HG02885 (cell line): ENCODE data around the gene GRIN2B.

ENCODE experiments used
- ATAC-seq: cut with Tn5 transposase; IDR thresholded peaks from one replicate; pipeline ENCODE4 v1.9.1; 2021; ENCODE audit warnings: mild to moderate bottlenecking; ENCODE audit not compliant: unreplicated experiment, poor library complexity

GRIN2B gene

DNA sequence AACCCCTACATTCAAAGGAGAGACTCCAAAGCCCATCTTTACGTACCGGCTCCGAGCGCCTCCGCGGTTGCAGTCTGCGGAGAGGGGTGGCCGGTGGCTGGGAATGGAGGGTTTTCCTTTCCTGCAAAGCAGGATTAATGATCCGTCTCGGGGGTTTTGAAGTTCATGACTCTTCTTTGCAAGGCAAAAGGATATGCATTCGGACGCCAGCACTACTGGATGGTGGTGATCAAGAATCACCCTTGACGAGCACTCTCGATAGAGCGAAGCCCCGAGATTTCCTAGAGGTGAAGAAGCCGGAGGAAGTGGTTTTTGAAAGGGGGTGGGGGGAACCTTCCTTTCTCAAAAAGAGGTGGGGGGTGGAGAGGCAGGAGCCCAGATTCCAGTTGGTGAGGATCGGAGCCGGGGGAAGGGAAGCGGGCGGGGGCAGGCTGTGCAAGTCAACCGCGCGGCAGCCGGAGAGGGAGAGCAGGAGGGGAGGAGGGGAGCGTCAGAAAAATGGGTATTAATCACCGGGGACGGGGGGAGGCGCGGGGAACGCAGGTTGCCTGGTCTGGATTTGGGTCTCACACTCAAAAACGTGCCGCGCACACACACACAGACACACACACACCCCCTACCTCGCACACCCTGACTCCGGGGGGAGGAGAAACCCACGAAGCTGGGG, at the start of gene GRIN2B:
Gene GRIN2B, minus strand, starts transcription at position 307 of the 667 bp plus-strand sequence. CDS start 115,394 bp downstream, outside the sequence.
- no peak for ATAC-seq

DNA sequence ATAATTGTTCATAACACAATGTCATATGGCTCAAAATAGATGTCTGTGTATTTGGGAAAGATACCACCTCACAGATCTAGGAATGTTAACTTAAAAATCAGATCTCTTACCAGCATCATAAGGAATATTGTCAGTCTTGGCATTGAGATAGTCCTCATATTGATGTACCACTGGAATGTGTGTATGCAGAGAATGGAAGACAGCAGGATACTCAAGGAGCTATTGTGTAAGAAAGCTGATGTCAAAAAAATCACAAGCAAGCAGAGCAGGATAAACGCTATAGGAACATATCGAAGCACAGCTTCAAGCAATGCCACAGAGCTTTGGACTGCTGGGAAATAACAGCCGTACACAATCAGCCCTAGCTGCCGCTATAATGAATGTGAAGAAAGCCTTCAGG, 45.1 kb upstream of the GRIN2B start:
- ATAC-seq: no peak

DNA sequence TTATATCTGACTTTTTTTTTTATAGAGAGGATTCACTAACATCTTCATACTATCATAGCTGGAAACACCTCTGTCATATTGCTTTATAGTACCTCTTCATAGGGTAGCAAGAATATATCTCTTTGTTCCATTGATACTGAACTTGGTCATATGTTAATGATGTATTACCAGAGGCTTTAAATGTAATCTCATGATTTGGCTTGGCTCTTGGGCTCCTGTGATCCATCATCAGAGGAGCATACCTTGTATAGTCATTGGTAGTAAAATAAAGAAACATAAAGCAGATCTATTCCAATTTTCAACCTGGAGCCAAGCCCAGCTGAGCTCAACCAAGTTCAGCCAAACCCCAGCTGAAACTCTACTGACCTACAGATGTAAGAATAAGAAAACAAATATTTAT, 43.2 kb upstream of the GRIN2B start:
- no peak for ATAC-seq

DNA sequence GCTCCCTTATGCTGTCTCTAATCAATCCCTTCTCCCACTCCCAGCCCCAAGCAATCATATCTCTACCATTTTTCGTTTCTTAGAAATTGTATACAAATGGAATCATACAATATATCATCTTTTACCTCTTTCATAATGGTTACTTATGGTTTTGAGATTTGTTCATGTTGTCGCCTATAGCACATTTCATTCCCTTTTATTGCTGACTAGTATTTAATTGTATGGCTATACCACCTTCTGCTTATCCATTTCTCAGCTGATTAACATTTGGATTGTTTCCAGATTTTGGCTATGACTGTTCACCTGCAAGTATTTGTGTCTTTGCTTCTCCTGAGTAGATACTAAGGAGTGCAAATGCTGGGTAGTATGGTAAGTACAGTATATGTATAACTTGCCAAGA, 36.7 kb upstream of the GRIN2B start:
- no peak for ATAC-seq

DNA sequence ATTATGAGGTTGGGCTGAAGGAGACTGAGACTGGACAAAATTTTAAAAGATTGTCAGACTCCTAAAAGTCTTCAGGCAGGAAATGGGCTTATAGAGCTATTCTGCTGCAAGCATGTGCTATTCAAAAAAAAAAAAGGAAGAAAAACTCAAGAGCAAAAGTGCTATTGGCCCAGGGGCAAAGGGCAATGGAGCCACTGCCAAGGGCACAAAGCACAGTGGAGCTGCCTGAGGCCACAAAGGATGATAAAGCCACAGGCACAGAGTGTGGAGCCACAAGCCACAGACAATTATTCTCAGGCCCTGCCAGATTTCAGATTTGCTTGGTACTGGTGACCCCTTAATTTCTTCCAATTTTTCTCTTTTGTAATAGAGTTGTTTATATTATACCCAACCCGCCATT, 29.6 kb upstream of the GRIN2B start:
- ATAC-seq: no peak

DNA sequence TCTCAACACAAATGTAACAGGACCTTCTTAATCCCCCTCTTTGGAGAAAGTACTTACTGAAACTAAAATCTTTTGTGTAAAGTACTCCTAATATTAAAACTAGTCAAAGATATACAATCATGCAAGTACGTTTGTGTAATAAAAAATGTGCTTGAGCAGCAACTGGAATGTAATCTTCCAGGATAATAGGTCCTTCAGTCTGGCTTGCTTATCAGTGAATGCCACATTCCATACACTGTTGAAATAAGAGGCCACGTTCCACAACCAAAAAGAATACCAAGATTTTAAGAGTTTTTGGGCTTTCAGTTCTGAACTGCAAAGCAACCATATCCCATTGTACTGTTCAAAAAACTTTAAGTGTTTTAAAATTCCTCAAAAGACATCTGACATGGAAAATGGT, 26.2 kb upstream of the GRIN2B start:
- ATAC-seq: no peak

DNA sequence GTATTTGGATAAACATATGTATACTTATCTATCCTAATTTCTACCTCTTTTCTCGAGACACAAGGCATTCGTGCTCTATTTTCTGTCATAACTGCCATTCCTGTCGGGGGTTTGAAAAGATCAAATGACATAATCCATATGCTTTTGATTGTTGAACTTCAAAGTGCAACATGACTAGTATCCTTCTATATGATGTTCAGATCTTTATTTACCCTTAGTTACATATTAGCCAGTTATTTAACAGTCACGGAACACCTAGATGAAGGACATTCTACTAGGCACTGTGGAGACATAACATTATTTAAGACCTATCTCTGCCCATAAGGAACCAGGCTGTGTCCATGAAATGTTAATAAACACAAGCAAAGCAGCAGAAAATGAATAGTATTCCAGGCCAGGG, 11.2 kb upstream of the GRIN2B start:
- ATAC-seq: no peak

DNA sequence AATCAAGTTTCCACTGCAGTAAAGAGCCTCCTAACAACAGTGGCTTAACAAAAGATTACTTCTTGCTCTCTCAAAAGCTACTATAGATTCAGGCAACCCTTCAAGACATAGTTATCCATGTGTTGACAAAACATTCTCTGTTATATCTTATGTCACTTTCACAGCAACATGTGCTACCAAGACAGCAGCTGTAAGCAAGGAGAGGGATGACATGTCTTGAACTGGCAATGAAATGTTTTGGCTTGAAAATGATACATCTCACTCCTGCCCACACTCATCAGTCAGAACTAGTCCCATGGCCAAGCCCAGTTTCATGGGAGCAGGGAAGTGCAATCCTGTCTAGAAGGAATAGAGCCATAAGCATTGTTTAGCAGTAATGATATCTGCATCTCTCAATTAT, 10.7 kb upstream of the GRIN2B start:
- ATAC-seq: no peak

DNA sequence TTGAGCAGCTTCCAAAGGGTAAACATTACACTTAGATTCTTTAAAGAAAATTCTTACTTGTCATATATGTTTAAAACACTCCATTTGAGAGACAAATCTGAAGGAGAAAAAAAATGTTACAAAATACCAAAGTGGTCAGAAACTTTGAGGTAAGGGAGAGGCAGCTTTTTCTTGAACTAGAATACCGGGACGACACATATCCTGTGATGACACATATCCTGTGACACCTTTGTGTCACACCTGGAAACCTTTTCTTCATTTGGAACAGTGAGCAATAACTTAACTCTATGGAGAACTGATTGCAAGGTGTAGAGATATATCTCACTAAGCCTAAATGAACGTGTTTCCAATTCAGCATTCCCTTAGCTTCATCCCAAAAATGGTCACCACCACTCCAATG, 4.6 kb upstream of the GRIN2B start:
- ATAC-seq: no peak

DNA sequence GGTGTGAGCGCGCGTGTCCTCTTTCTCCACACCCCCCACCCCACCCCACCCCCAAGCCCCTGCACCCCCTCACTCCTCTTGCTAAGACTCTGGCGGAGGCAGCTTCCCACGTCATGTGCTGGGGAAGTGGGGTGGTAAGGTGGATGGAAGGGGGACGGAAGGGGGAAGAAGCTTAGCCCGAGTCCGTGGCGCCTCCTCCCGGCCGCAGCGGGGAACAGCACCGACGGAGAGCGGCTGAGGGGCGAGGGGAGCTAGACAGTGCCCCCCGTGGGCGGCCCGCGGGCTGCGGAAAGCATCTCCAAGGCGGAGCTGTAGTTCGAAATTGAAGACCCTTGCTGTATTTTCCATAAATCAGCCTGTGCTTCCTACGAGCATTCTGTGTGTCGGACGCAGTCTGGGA, 588 bp upstream of the GRIN2B start:
- ATAC-seq: no peak

DNA sequence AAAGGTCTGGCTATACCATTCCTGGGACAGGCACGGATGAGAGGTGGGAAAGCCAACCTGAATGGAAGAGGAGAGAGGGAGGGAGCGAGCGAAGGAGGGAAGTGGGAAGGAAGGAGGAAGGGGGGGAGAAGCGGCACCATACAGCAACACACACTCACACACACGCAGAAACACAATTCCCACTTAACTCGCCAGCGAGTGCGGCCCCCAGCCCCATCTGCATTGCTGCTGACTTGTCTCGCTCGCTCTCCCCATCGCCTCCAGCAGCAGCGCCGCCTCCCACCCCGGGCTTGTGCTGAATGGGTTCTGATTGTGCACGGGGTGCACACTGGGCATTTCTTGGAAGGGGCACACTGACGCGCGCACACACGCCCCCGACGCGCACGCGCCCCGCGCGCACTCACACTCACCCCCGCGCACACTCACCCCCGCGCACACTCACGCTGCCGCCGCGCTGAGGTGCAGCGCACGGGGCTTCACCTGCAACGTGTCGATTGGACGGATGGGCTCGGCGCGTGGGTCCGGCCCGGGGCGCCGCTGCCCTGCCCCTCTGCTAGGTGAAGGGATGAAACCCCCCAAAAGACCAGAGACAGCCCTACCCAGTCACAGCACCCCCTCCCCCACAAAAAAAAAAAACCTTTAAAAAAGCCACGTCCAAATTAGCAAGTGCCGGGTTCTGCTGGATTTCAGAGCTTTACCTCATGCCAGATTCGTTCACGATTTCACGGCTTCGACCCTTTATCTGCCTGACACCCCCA, 685 bp downstream of the GRIN2B start:
- ATAC-seq: no peak

DNA sequence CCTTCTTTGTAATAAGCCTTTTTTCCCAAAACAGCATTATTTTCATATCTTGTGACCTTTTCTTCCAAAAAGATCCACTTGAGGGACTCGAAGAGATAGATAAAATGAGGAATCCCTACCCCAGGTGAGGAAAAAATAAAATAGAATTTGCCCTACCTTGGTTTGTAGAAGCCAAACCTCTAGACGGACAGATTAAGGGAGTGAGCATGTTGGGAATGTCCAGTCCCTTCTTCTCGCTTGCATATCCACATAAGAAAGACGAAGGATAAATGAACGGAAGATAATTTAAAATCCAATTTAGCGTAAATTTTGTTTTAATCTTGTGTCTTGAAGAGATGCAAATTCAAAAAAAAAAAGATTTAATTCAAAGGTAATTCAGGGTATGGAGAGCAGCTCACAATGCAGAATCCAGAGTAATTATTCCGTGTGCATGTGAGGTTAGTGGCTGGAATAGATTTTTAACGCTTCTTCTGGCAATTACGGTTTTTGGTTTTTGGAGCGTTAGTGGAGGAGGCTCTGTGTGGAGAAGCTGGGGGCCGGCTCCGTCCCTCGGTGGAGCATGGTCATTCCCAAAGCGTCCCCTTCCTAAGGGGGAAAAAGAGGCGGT, 1.5 kb downstream of the GRIN2B start:
- ATAC-seq: no peak

DNA sequence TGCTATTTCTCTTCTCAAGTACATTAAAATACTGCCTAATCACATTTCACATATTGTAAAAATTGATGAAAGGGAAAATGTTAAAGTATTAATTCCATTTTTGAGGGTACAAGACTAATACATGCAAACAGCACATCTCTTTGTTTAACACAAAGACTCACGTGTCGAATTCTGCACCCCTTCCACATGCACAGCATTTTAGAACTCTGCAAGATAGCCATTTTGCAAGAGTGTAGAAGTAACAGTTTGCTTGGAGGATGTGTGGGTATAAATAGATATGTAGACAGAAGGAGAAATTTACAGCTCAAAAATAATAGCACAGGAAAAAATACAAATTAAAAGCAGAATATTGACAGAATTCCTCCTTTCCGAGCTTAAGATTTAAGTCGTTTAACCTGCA, 2.5 kb downstream of the GRIN2B start:
- no peak for ATAC-seq

DNA sequence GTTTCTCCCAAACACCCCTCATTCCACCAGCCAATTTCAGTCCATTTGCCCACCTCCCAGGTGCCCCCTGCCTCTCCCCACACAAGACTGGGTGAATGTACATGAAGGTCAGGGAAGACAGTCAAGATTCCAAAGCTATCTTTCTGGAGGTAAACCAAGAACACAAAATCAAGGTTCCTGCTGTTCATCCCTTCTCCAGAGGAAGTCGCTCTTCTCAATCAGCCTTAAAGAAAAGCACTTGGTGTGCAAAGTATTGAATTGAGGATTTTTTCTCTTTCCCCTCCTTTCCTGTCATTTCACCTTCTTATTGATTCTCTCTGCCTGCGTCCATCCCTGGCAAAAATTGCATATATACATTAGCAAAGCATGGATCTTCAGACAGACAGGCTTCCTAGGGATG, 4.5 kb downstream of the GRIN2B start:
- no peak for ATAC-seq

DNA sequence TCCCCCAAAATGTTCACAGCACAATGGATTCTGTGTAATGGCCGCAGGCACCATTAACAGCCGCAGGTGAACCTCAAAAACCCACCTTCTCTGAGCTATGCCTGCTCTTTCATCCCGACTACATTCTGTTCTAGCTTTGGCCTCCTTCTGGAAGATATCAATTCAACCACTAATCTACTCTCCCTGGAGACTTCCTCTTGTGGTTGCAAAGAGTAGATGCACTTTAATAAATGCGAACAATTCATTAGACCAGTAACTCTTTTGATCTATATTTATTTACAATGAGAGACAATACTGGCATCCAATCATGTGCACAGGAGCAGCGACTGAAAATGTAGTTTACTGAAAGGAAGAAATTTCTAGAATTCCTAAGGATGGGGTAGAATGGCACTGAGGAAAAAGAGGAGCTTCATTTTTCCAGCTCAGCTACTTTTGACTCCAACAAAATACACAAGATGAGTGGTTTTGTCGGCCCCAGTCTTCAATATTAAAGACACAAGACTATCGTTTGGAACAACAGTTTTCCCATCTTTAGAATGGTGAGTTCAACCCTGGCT, 5.3 kb downstream of the GRIN2B start:
- no peak for ATAC-seq

DNA sequence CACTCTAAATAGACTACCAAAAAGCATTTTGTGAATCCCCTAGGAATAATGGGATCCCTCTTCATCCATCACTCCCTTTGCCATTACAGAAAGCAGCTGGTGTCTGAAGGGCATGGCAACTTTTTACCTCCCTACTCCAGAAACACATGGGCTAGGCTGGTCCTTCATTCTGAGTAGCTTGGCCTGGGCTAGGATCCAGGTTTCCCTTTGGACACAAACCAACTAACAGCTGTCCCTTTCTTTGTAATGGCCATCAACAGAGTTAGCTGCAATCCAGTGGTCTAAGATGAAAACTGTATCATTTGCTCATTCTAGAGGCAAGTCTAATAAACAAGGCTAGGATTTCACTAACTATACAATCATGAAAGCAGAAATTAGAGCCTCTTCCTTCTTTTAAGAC, 7.4 kb downstream of the GRIN2B start:
- no peak for ATAC-seq

DNA sequence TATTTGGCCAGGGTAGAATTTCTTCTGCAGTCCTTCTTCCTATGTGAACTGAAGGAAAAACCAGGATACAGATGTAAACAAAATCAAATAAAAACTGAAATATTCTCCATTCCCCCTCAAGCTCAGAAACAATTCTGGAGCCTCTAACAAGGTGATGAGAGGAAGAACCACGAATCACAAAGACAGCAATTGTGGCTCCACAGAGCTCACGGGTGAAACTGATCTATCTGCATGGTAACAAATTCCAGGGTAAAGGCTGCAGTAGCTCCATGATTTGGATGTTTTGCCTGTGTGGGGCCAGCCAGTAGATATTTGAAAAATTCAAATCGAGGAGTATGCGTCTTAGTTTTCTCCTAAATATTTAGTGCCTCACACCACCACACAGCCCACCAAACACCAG, 10.6 kb downstream of the GRIN2B start:
- ATAC-seq: no peak

DNA sequence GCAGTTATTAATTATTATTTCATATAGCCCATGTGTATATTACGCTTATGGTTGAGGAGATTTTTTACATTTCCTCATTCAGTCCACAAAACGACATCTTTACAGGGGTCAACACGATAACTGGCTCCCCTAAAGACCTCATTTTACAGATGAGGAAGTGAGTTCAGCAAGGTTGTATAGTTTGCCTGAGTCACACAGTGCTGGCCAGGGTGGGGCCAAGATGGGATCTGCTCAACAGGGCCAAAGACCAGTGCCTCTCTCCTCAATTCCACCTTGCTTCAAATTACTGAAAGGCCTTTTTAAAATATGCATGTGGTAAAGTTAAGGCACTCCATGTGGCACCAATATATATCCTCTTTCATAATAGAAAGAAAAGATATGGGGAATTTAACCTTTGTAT, 13.1 kb downstream of the GRIN2B start:
- ATAC-seq: no peak

DNA sequence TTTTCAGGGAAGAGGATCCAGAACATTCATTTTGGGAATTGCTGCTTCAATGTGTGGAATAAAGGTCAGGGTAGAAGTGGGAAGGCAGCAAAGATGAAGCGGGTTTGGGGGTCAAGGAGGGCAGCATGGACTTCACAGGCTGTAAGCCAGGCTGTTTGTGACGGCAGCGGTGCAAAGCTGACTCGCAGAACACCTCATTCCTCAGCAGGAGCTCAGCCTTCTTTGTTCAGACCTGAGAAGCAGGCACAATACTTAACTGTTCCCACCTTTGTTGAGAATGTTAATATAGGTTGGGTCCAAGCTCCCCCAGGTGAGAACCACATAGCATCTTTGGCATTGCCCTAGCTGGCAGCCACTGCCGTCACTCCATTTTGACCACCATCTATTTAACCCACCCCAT, 16.7 kb downstream of the GRIN2B start:
- ATAC-seq: no peak

DNA sequence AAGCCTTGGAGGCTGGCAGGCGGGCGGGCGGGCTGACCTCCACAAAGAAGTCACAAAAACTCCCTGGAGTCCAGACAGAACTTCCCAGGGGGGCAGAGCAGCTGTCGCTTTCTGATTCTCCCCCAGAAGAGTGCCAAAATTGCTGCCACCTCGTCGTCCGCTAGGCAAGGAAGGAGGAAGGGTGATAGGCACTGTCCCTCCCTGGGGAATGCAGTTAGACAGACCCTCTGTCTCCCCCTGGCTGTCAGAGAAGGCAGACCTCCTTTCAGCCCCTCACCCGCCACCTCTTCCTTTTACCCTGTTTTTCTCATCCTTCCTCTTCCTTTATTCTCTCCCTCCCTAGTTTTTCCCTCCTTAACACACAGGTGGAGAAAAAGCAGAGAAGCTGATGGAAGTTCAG, 18.7 kb downstream of the GRIN2B start:
- ATAC-seq: no peak

DNA sequence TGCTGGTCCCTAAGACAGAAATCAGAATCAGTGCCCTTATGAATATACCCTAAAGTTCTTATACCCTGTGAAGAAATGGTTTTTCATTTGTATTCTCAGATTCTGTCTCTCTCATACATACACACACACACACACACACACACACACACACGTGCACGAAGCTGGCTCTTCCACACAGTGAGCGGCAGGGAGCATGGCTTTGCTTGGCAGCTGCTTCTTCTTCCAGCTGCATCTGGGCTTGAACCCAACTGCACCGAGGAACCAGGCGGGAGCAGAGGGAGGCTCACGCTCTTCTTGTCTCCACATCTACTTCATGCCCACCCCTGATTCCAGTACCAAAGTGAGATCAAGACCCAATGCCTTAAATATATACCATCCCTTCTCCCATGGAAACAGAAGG, 19.4 kb downstream of the GRIN2B start:
- no peak for ATAC-seq
